Nephron progenitor cell (in vitro differentiated cells): ENCODE measurements around the gene COL18A1.

Experiments used
- DNase-seq: peaks from one replicate; pipeline ENCODE4 v3.0.0; 2021
- H3K27ac Mint-ChIP-seq: 2 replicates; pipeline ENCODE4 v1.8.0; 2021; ENCODE audit warnings: mild to moderate bottlenecking, moderate library complexity, mixed read lengths
- H3K27me3 Mint-ChIP-seq: 2 replicates; pipeline ENCODE4 v1.8.0; 2021; ENCODE audit warnings: mild to moderate bottlenecking, low read depth, mixed read lengths; ENCODE audit not compliant: poor library complexity
- H3K36me3 Mint-ChIP-seq: 2 replicates; pipeline ENCODE4 v1.8.0; 2021; ENCODE audit warnings: low read depth, mixed read lengths
- H3K4me1 Mint-ChIP-seq: 2 replicates; pipeline ENCODE4 v1.8.0; 2021; ENCODE audit warnings: mixed read lengths
- H3K4me3 Mint-ChIP-seq: 2 replicates; pipeline ENCODE4 v1.8.0; 2021; ENCODE audit warnings: mild to moderate bottlenecking, moderate library complexity, mixed read lengths
- H3K9me3 Mint-ChIP-seq: 2 replicates; pipeline ENCODE4 v1.8.0; 2021; ENCODE audit warnings: mild to moderate bottlenecking, moderate library complexity, mixed read lengths
- TF ChIP-seq, protein P1 (sequence below): fragments of 200-600 bp; sonication (generic); IDR thresholded peaks from 2 replicates; pipeline ENCODE4 v1.5.0; 2021; ENCODE audit warnings: antibody characterized with exemption

The COL18A1 gene

DNA sequence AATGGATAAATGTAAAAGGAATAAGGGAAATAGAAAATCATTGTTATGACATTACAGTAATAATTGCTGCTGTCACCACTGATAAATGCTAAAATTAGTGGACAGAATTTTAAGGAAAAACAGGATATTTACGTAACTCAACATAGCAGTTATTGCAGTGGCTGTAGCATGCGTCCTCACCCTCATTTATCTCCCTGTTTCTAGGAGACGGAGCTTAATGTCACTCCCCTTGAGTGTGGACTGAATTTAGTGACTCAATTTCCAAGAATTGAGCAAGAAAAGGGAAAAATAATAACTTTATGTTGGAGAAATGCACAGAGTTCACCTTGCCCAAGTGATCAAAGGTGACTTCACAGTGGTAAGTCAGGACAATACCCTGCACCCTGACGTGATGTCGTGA lies 33.3 kb upstream of the COL18A1 start:
- TF ChIP-seq, protein P1, sequence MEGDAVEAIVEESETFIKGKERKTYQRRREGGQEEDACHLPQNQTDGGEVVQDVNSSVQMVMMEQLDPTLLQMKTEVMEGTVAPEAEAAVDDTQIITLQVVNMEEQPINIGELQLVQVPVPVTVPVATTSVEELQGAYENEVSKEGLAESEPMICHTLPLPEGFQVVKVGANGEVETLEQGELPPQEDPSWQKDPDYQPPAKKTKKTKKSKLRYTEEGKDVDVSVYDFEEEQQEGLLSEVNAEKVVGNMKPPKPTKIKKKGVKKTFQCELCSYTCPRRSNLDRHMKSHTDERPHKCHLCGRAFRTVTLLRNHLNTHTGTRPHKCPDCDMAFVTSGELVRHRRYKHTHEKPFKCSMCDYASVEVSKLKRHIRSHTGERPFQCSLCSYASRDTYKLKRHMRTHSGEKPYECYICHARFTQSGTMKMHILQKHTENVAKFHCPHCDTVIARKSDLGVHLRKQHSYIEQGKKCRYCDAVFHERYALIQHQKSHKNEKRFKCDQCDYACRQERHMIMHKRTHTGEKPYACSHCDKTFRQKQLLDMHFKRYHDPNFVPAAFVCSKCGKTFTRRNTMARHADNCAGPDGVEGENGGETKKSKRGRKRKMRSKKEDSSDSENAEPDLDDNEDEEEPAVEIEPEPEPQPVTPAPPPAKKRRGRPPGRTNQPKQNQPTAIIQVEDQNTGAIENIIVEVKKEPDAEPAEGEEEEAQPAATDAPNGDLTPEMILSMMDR = no peak
- H3K9me3 Mint-ChIP-seq = peaks cover 21% of the 10 kb centered on the region
- H3K27me3 Mint-ChIP-seq = peaks cover 21% of the 10 kb centered on the region
- H3K36me3 Mint-ChIP-seq = no peaks in the 10 kb centered on the region
- H3K4me3 Mint-ChIP-seq = no peak overlapping the region
- H3K27ac Mint-ChIP-seq = no peak overlapping the region
- peaks cover 25% of the 10 kb centered on the region for H3K4me1 Mint-ChIP-seq
- no peak for DNase-seq

DNA sequence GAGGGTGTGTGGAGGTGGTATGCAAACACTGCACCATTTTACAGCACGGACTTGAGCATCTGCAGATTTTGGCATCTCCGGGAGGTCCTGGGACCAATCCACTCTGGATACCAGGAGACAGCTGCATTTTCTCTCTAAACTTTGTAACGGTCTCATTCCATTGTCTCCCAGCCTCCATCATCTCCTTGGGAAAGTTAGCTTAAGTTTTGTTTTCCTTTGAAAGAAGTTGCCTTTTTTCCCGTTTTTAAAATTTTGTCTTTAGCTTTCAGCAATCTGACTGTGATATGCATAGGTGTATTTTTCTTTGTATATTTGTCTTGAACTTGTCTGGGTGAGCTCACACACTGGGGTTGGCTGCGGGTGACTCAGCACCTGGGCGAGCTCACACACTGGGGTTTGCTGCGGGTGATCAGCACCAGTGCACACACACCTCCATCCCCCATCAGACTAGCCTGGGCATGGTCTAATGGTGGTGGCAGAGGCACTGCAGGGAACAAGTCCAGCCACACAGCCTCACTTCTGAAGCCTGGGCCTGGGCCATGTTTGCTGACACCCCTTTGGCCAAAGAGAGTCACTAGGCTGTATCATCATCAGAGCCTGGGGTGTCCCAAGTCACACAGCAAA lies 32.1 kb upstream of the COL18A1 start:
- TF ChIP-seq, protein P1 = no peak
- H3K4me1 Mint-ChIP-seq = peaks cover 13% of the 10 kb centered on the region
- H3K27ac Mint-ChIP-seq = no peak overlapping the region
- H3K4me3 Mint-ChIP-seq = no peak overlapping the region
- H3K9me3 Mint-ChIP-seq = peaks cover 31% of the 10 kb centered on the region
- no peak for DNase-seq
- H3K36me3 Mint-ChIP-seq = peaks cover 8% of the 10 kb centered on the region
- peaks cover 20% of the 10 kb centered on the region for H3K27me3 Mint-ChIP-seq

DNA sequence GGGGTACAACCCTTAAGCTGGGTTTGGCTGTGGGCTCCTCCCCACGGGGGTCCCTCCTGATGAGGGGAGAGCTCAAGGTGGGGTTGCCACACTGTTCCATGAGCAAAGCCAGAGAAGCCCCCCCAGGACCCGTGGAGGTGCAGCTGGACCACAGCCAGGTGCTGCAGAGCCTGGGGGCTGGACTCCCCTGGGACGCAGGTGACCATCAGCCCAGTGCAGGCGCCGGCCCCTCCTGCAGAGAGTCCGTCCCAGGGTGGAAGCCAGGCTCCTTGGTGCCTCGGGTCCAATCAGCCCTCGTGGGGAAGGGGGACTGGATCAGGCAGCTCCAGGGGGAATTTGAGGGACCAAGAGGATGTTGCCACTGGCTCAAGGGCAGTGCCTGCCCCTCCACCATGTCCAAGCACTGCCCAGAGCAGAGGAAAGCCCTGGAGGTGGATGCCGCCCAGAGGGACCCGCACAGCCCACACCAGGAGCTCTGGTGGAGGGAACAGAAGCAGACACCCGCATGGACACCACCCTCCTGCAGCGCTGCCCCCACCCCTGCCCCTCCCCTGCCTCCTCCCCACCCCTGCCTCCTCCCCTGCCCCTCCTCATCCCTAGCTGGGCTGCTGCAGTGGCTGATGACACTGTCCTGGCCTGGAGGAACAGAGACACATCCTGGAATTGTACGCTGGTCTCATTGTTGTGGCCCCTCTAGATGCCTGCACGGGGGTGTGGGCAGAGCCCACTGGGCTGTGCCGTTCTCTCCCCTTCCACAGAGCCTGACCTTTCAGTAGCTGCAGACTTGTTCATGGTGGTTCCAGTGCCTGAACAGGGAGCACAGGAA lies 30.8 kb upstream of the COL18A1 start:
- Mint-ChIP-seq H3K9me3 (peaks cover 31% of the 10 kb centered on the region), H3K4me3 (no peak overlapping the region), H3K4me1 (peaks cover 18% of the 10 kb centered on the region), H3K27me3 (peaks cover 22% of the 10 kb centered on the region), H3K36me3 (peaks cover 8% of the 10 kb centered on the region), H3K27ac (no peak overlapping the region)
- no peak for DNase-seq
- TF ChIP-seq, protein P1 = no peak

DNA sequence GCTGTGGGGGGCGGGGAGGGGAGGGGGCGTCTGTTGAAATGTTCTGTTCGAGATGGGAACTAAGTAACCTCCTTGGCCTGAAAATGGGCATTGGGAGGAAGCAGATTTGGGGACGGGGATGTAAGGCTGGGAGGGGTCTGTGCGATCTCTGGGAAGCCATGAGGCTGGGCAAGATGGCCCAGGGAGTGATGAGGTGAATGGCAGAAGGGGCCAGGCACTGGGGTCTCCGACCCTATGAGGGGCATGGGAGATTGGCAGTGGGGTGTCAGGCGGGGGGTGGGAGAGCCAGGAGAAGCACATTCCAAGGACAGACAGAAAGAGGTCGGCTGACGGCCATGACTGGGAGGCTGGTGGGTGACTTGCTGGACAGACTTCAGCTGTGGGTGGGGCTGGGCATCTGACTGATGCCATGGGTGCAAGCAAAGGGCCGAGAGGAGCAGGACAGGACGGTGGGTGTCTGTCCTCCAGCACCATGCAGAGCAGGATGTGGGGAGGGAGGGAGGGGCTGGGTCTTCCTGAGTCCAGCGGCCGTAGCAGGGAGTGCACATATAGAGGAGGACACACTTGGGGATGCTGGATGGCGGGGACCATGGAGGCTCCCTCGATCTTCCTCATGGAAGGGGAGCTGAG lies 30.0 kb upstream of the COL18A1 start:
- no peak overlapping the region for H3K27ac Mint-ChIP-seq
- TF ChIP-seq, protein P1 = no peak
- H3K9me3 Mint-ChIP-seq = peaks cover 31% of the 10 kb centered on the region
- H3K27me3 Mint-ChIP-seq = peaks cover 27% of the 10 kb centered on the region
- DNase-seq = no peak
- H3K4me3 Mint-ChIP-seq = no peak overlapping the region
- peaks cover 25% of the 10 kb centered on the region for H3K4me1 Mint-ChIP-seq
- H3K36me3 Mint-ChIP-seq = peaks cover 8% of the 10 kb centered on the region

DNA sequence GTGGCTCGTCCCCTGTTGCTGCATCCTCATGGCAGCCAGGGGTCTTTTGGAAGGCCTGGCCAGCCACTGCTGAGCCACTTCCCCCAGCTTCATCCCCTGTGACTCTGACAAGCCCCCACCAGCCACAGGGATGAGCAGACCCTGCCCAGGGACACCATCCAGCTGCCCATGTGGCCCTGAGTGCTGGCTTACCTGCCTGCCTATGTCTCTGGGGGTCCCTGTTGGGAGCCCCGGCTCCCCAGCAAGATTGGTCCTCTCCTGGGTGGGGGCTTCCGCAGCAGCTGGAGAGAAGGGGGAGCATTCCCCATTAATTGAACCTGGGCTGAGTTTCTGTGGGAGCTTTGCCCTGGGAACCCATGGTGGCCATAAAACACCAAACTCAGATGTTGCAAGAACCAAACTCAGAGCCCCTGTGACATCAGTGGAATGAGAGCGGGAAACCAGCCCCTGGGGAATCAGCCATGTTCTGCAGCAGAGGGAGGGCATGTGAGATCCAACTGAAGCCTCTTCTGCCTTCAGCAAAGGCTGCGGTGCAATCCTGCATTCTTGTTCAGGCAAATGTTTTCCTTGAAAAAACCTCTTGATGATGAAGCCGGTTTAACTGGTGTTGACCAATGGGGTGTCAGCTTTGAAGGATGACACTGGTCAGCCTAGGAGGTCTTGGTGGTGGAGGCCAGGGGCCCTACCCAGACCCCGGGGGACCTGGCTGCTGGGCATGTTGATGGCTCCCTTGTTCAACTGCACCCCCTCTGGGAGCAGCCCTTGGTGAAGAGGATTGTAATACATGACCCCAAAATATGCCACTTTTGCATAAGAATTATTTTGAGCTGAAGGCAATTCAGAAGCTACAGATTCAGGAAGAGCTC lies 28.3 kb upstream of the COL18A1 start:
- Mint-ChIP-seq H3K4me1 (peaks cover 25% of the 10 kb centered on the region), H3K4me3 (no peak overlapping the region), H3K36me3 (peaks cover 8% of the 10 kb centered on the region), H3K9me3 (peaks cover 31% of the 10 kb centered on the region), H3K27me3 (peaks cover 28% of the 10 kb centered on the region), H3K27ac (no peak overlapping the region)
- DNase-seq = no peak
- TF ChIP-seq, protein P1 = no peak
